Measurements from ENCODE around the gene PEX5.
"Not testable (repeated sequence)": the region's sequence is repeated elsewhere in the genome, so short reads cannot be mapped to it uniquely, and the experiment has no call there.

Gene PEX5

GRCh38 chr12:7158781-7159609 is 30.5 kb upstream of the PEX5 start:
- no peak overlapping the region for H3K4me3 ChIP-seq (ENCODE audit: low read depth, low read length)
- no peak for DNase-seq (ENCODE audit: low read depth)

GRCh38 chr12:7160183-7160582 is 29.3 kb upstream of the PEX5 start:
- H3K4me3 ChIP-seq (ENCODE audit: low read depth, low read length): no peak overlapping the region

GRCh38 chr12:7161327-7161726 is 28.2 kb upstream of the PEX5 start:
- H3K4me3 ChIP-seq (ENCODE audit: low read depth, low read length): no peak overlapping the region
- DNase-seq (ENCODE audit: low read depth): no peak

More at GRCh38 chr12:7160183-7160582, 29.3 kb upstream of the PEX5 start:
- no peak for DNase-seq (ENCODE audit: low read depth)

GRCh38 chr12:7161811-7162210 is 27.7 kb upstream of the PEX5 start:
- no peak for DNase-seq (ENCODE audit: low read depth)
- no peak overlapping the region for H3K4me3 ChIP-seq (ENCODE audit: low read depth, low read length)

- no peak overlapping the region for H3K4me3 ChIP-seq (ENCODE audit: low read depth, low read length)
- no peak for DNase-seq (ENCODE audit: low read depth)
These were observed 26.8 kb upstream of the PEX5 start for GRCh38 chr12:7162691-7163114.

GRCh38 chr12:7169951-7170350 is 19.5 kb upstream of the PEX5 start:
- no peak overlapping the region for H3K4me3 ChIP-seq (ENCODE audit: low read depth, low read length)

GRCh38 chr12:7171854-7172253 is 17.6 kb upstream of the PEX5 start:
- H3K4me3 ChIP-seq (ENCODE audit: low read depth, low read length): no peak overlapping the region
- no peak for DNase-seq (ENCODE audit: low read depth)

More at GRCh38 chr12:7169951-7170350, 19.5 kb upstream of the PEX5 start:
- DNase-seq (ENCODE audit: low read depth): no peak

- peak; percentile 39 for DNase-seq (ENCODE audit: low read depth)
- no peak overlapping the region for H3K4me3 ChIP-seq (ENCODE audit: low read depth, low read length)
These were observed 14.0 kb upstream of the PEX5 start for GRCh38 chr12:7175493-7175892.

GRCh38 chr12:7176595-7176994 is 12.9 kb upstream of the PEX5 start:
- DNase-seq (ENCODE audit: low read depth): no peak

GRCh38 chr12:7178481-7178880 is 11.0 kb upstream of the PEX5 start:
- H3K4me3 ChIP-seq (ENCODE audit: low read depth, low read length): no peak overlapping the region
- DNase-seq (ENCODE audit: low read depth): no peak

More at GRCh38 chr12:7176595-7176994, 12.9 kb upstream of the PEX5 start:
- no peak overlapping the region for H3K4me3 ChIP-seq (ENCODE audit: low read depth, low read length)

- no peak for DNase-seq (ENCODE audit: low read depth)
- H3K4me3 ChIP-seq (ENCODE audit: low read depth, low read length): no peak overlapping the region
These were observed 8.8 kb upstream of the PEX5 start for GRCh38 chr12:7180685-7181084.

- not testable (repeated sequence) for DNase-seq (ENCODE audit: low read depth)
These were observed 3.4 kb upstream of the PEX5 start for GRCh38 chr12:7186058-7186457.

GRCh38 chr12:7188562-7189397 is 706 bp upstream of the PEX5 start:
- DNase-seq (ENCODE audit: low read depth): peak; percentile 28
- H3K4me3 ChIP-seq (ENCODE audit: low read depth, low read length): peak overlapping the region; percentile 64

More at GRCh38 chr12:7186058-7186457, 3.4 kb upstream of the PEX5 start:
- H3K4me3 ChIP-seq (ENCODE audit: low read depth, low read length): not testable (repeated sequence)

- H3K4me3 ChIP-seq (ENCODE audit: low read depth, low read length): peak overlapping the region; percentile 64
- DNase-seq (ENCODE audit: low read depth): no peak
These were observed 976 bp downstream of the PEX5 start for GRCh38 chr12:7190268-7191055.

GRCh38 chr12:7193674-7194073 is 4.2 kb downstream of the PEX5 start:
- no peak overlapping the region for H3K4me3 ChIP-seq (ENCODE audit: low read depth, low read length)
- DNase-seq (ENCODE audit: low read depth): no peak

GRCh38 chr12:7197841-7198240 is 8.4 kb downstream of the PEX5 start:
- no peak overlapping the region for H3K4me3 ChIP-seq (ENCODE audit: low read depth, low read length)

GRCh38 chr12:7203109-7203508 is 13.6 kb downstream of the PEX5 start:
- DNase-seq (ENCODE audit: low read depth): no peak
- no peak overlapping the region for H3K4me3 ChIP-seq (ENCODE audit: low read depth, low read length)

More at GRCh38 chr12:7197841-7198240, 8.4 kb downstream of the PEX5 start:
- no peak for DNase-seq (ENCODE audit: low read depth)

- no peak for DNase-seq (ENCODE audit: low read depth)
- no peak overlapping the region for H3K4me3 ChIP-seq (ENCODE audit: low read depth, low read length)
These were observed 15.6 kb downstream of the PEX5 start for GRCh38 chr12:7205091-7205490.

GRCh38 chr12:7206691-7207090 is 17.2 kb downstream of the PEX5 start:
- no peak for DNase-seq (ENCODE audit: low read depth)
- H3K4me3 ChIP-seq (ENCODE audit: low read depth, low read length): no peak overlapping the region

Data from skeletal muscle cell (primary cell).